Mucosa of stomach (tissue), 1 donor: ENCODE data around the gene AUTS2.

Experiments
- H3K27me3 ChIP-seq: one replicate; pipeline ENCODE4 v1.7.0; 2013; ENCODE audit warnings: mild to moderate bottlenecking, low read length; ENCODE audit not compliant: control insufficient read depth, insufficient read depth
- H3K36me3 ChIP-seq: one replicate; pipeline ENCODE4 v1.7.0; 2013; ENCODE audit warnings: low read length; ENCODE audit not compliant: control insufficient read depth, insufficient read depth
- H3K4me1 ChIP-seq: one replicate; pipeline ENCODE4 v1.7.0; 2013; ENCODE audit warnings: mild to moderate bottlenecking, low read length; ENCODE audit not compliant: control insufficient read depth, insufficient read depth
- H3K4me3 ChIP-seq: one replicate; pipeline ENCODE4 v1.7.0; 2013; ENCODE audit warnings: low read length
- H3K9ac ChIP-seq: one replicate; pipeline ENCODE4 v1.7.0; 2013; ENCODE audit warnings: mild to moderate bottlenecking, low read length, moderate library complexity
- H3K9me3 ChIP-seq: one replicate; pipeline ENCODE4 v1.7.0; 2013; ENCODE audit warnings: mild to moderate bottlenecking, low read length, moderate library complexity; ENCODE audit not compliant: control insufficient read depth
- donor health status: Pancreatic carcinoma.

AUTS2 gene

GRCh38 chr7:69799048-69799697, 200.9 kb downstream of the AUTS2 start:
- H3K9me3 ChIP-seq, result no peaks in the 10 kb centered on the region
- H3K4me1 ChIP-seq, result peaks cover 12% of the 10 kb centered on the region
- H3K4me3 ChIP-seq, result no peak overlapping the region
- H3K9ac ChIP-seq, result no peak overlapping the region
- no peaks in the 10 kb centered on the region for H3K27me3 ChIP-seq
- no peaks in the 10 kb centered on the region for H3K36me3 ChIP-seq

DNA sequence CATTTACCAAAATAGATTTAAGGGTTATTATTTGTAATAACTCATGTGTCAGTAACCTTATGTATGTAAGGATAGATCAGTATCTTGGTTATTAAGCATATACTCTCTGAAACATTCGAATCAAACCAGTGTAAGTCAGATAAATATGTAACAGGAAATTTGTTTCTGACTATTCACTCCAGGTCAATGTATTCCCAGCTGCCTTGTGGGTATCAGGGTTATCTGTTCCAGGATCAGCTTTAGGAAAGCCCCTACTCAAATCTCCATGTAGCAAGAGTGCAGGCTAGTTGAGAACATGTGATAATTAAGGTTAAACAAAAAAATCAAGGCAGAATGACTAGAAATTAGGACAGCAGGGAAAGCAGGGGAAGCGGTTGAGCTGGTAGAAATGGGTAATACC, 201.7 kb downstream of the AUTS2 start:
- H3K4me3 ChIP-seq, result no peak overlapping the region
- no peaks in the 10 kb centered on the region for H3K9me3 ChIP-seq
- H3K36me3 ChIP-seq, result no peaks in the 10 kb centered on the region
- peaks cover 12% of the 10 kb centered on the region for H3K4me1 ChIP-seq
- H3K27me3 ChIP-seq, result no peaks in the 10 kb centered on the region
- no peak overlapping the region for H3K9ac ChIP-seq

DNA sequence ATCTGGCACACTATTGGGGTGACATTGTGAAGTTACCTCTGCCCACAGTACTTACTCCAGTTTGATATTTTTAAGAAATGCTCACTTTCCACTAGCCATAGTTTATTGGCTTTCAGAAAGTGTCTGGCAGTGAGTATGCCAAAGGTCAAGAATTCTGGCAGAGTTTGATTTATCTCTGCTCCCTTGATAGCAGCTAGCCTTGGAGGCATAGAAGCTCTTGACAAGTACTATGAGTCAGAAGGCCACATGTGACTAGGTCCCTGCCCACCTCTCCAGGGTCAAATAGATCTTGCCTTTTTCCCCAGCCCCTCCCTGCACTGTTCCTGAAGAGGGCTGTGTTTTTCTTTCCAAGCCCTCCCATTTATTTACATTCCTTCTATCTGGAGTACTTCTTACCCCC, 202.2 kb downstream of the AUTS2 start:
- H3K4me1 ChIP-seq, result peaks cover 12% of the 10 kb centered on the region
- no peaks in the 10 kb centered on the region for H3K9me3 ChIP-seq
- H3K36me3 ChIP-seq, result no peaks in the 10 kb centered on the region
- H3K27me3 ChIP-seq, result no peaks in the 10 kb centered on the region
- H3K4me3 ChIP-seq, result no peak overlapping the region
- no peak overlapping the region for H3K9ac ChIP-seq

- no peak overlapping the region for H3K9ac ChIP-seq
- no peaks in the 10 kb centered on the region for H3K9me3 ChIP-seq
- H3K4me1 ChIP-seq, result peaks cover 12% of the 10 kb centered on the region
- H3K36me3 ChIP-seq, result no peaks in the 10 kb centered on the region
- no peak overlapping the region for H3K4me3 ChIP-seq
- no peaks in the 10 kb centered on the region for H3K27me3 ChIP-seq
Measured at GRCh38 chr7:69801729-69802682, 203.7 kb downstream of the AUTS2 start.

- no peaks in the 10 kb centered on the region for H3K27me3 ChIP-seq
- no peak overlapping the region for H3K9ac ChIP-seq
- no peaks in the 10 kb centered on the region for H3K36me3 ChIP-seq
- no peak overlapping the region for H3K4me3 ChIP-seq
- no peaks in the 10 kb centered on the region for H3K9me3 ChIP-seq
- peaks cover 12% of the 10 kb centered on the region for H3K4me1 ChIP-seq
Measured at GRCh38 chr7:69803699-69804516, 205.6 kb downstream of the AUTS2 start.

GRCh38 chr7:69804962-69805361, 206.7 kb downstream of the AUTS2 start:
- H3K9me3 ChIP-seq, result no peaks in the 10 kb centered on the region
- no peak overlapping the region for H3K9ac ChIP-seq
- H3K4me1 ChIP-seq, result peaks cover 11% of the 10 kb centered on the region
- no peak overlapping the region for H3K4me3 ChIP-seq
- no peaks in the 10 kb centered on the region for H3K36me3 ChIP-seq
- H3K27me3 ChIP-seq, result no peaks in the 10 kb centered on the region

- H3K9me3 ChIP-seq, result no peaks in the 10 kb centered on the region
- H3K4me1 ChIP-seq, result no peaks in the 10 kb centered on the region
- H3K4me3 ChIP-seq, result no peak overlapping the region
- no peaks in the 10 kb centered on the region for H3K36me3 ChIP-seq
- no peaks in the 10 kb centered on the region for H3K27me3 ChIP-seq
- no peak overlapping the region for H3K9ac ChIP-seq
Measured at GRCh38 chr7:69808391-69808790, 210.1 kb downstream of the AUTS2 start.

DNA sequence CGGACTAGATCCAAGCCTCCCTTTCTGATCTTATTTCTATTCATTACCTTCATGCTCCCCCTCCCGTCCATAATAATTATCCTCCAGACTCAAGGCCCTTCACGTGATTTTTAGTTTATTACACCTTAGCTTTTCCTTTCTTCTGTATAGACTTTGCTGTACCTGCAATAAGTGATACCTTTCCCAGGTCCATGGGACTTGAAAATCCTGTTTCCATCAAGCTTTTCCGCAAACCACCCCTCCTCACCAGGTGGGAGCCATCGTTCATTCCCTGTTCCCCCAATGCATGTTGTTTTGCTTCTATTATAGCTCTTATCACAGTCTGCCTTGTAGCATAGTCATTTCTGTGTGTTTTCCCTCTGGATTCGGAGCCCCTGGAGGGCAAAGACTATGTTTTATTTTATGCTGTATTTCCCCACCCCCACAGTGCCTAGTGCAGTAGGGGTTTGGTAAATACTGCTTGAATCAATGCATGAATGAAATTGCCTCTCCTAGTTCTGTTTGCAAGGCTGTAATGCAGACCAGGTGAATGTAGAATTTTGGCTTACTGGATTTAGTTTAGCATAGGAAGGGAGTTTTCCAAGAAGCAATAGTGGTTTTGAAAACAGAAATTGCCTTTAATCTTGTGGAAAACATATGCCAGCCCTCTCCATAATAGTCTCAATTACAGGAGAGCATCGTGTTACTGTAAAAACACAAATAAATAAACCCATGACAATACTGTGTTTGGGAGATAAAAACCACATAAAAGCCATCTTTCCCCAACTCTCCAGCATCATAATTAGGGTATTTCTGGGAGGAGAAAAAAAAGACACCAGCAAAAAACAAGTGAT, 213.4 kb downstream of the AUTS2 start:
- no peak overlapping the region for H3K4me3 ChIP-seq
- H3K9me3 ChIP-seq, result no peaks in the 10 kb centered on the region
- no peaks in the 10 kb centered on the region for H3K27me3 ChIP-seq
- no peaks in the 10 kb centered on the region for H3K4me1 ChIP-seq
- H3K36me3 ChIP-seq, result no peaks in the 10 kb centered on the region
- no peak overlapping the region for H3K9ac ChIP-seq

DNA sequence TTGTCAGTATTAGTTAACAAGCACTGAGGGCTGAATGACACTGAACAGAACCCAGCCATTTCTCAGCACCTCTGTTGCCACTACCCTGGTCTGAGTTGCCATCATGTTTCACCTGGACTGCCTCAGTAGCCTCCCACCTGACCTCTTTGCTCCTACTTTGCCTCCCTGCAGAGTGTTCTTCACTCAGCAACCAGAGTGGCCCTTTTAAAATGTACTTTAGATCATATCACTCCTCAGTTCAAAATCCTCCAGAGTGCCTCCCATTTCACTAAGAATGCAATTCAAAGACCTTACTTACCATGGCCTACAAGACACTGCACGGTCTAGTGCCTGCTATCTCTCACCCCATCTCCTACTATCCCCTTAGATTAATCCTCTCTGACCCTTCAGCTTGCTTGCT, 214.5 kb downstream of the AUTS2 start:
- Histone ChIP-seq H3K9me3 (no peaks in the 10 kb centered on the region), H3K9ac (no peak overlapping the region), H3K4me1 (no peaks in the 10 kb centered on the region)

DNA sequence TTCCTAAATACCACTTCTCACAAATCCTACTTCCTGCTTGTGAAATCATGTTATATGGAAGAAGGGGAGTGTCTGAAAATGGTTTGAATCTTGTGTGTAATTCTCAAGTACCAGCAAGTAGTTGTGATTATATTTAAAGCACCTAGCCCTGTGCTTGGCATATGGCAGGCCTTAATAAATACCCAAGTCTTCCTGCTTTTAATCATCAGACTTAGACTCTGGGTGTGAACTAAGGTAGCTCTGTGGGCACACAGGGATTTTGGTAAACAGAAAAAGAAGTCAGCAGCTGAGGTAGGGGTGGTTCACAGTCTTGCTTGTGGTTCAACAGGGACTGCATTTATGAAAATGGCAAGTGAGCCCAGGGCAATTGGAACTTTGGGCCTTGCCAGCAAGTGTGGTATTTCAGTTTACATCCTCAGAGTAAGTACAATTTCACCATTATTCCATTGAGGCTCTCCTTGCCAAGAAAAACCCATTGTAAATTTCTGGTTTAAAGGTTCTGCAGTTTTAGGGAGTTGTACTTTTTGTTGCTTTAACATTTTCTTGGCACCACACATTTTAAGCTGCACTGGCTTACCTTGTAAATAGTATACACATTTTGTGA, 215.5 kb downstream of the AUTS2 start:
- Histone ChIP-seq H3K27me3 (no peaks in the 10 kb centered on the region), H3K4me3 (no peak overlapping the region), H3K9me3 (no peaks in the 10 kb centered on the region), H3K4me1 (no peaks in the 10 kb centered on the region), H3K36me3 (no peaks in the 10 kb centered on the region), H3K9ac (no peak overlapping the region)

More for the DNA sequence above, 214.5 kb downstream of the AUTS2 start:
- Histone ChIP-seq H3K4me3 (no peak overlapping the region), H3K36me3 (no peaks in the 10 kb centered on the region), H3K27me3 (no peaks in the 10 kb centered on the region)

- Histone ChIP-seq H3K36me3 (no peaks in the 10 kb centered on the region), H3K27me3 (no peaks in the 10 kb centered on the region), H3K9me3 (no peaks in the 10 kb centered on the region), H3K4me3 (no peak overlapping the region), H3K9ac (no peak overlapping the region), H3K4me1 (no peaks in the 10 kb centered on the region)
Measured at GRCh38 chr7:69814421-69814962, 216.2 kb downstream of the AUTS2 start.
